Left colon (tissue), 2 donors: ENCODE results near the gene HECTD2. TPM values are rescaled to one million over a fixed set of nuclear protein-coding genes. Genes with fewer than 3 reads are reported as not detected.
"Not testable (repeated sequence)": the region's sequence is repeated elsewhere in the genome, so short reads cannot be mapped to it uniquely, and the experiment has no call there.

Source experiments
- ATAC-seq: fragments of 200-7000 bp; cut with Tn5 transposase; one replicate; pipeline ENCODE4 v1.9.1; 2020; ENCODE audit warnings: mild to moderate bottlenecking, moderate library complexity
- DNase-seq, 2 donors: peaks; one replicate each; pipeline ENCODE4 v3.0.0-alpha.2; 2020
- intact Hi-C, 2 donors: fragments of 100-400 bp; cut with DNase I in 1 of 2; cut with micrococcal nuclease in 1 of 2; formaldehyde crosslinking; loops; one replicate each; pipeline versions ENCODE4 v1.11.2 to v1.14.0; 2022; cut with DNase I, micrococcal nuclease
- long read RNA-seq: library from polyadenylated mRNA; unstranded; transcript quantifications from one replicate; pipeline ENCODE4 v2.0.0, GENCODE V29; 2021
- total RNA-seq, 2 donors: library from RNA; stranded (reverse); fragmentation: NEBNext Ultra II Directional; extraction: Animal tissue kit (Norgen Biotek cat#: 25700); gene quantifications; one replicate each; pipeline ENCODE4 v1.2.1, GENCODE V29; 2021
- donor health status: DM: no; HTN: no; CAD: no.
- donor health status: DM: yes; HTN: yes; CAD: no.

Gene HECTD2, protein sequence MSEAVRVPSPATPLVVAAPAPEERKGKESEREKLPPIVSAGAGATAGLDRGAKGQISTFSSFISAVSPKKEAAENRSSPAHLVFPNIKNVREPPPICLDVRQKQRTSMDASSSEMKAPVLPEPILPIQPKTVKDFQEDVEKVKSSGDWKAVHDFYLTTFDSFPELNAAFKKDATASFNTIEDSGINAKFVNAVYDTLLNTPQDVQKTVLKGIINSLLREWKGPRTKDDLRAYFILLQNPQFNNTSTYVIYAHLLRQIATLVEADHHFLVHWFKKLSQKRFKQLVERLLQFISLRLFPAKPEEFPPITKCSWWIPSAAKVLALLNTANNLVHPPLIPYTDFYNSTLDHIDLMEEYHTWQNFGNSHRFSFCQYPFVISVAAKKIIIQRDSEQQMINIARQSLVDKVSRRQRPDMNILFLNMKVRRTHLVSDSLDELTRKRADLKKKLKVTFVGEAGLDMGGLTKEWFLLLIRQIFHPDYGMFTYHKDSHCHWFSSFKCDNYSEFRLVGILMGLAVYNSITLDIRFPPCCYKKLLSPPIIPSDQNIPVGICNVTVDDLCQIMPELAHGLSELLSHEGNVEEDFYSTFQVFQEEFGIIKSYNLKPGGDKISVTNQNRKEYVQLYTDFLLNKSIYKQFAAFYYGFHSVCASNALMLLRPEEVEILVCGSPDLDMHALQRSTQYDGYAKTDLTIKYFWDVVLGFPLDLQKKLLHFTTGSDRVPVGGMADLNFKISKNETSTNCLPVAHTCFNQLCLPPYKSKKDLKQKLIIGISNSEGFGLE
- 1 to 10 TPM; 3.8 to 5.9 TPM for total RNA-seq
- long read RNA-seq, partial matches to known transcripts = 1 of 2 reads
- long read RNA-seq, other reads (novel, unspliced or antisense) = 1 of 2 reads

DNA sequence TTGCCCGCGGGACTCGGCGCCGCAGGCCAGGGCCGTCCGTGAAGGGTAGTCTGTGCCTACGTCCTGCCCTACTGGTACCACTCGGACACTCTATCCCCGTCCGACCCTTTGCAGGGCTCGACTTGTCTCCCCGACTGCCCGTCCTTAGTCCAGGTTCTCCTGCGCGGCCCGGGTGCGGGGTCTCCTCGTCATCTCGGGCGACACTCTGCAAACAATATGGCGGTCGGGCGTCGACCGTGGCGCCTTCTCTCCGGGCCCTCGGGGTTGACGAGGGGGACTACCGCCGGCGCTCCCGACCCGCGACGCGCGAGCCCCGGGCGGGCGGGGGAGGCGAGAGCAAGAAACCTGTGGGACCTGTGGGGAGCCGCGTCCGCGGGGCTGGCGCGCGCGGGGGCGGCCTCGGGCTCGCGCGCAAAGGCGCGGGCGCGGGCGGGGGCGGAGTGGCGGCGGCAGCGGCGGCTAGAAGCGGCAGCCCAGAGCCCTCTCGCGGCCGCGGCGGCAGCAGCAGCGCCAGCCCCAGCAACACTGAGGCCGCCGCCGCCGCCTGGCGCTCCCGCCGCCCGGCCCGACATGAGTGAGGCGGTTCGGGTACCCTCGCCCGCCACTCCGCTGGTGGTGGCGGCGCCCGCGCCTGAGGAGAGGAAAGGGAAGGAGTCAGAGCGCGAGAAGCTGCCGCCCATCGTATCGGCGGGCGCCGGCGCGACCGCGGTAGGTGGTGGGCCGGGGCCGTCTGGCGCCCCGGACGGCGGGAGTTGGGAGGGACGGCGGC, at the start of gene HECTD2:
HECTD2 (plus strand) TSS at position 476 of the 769 bp plus-strand sequence; CDS start at position 571, 95 bp downstream.
- DNase-seq = peak; percentile 58 to 87
- peak; percentile 84 for ATAC-seq
- intact Hi-C loops = no loop called here

DNA sequence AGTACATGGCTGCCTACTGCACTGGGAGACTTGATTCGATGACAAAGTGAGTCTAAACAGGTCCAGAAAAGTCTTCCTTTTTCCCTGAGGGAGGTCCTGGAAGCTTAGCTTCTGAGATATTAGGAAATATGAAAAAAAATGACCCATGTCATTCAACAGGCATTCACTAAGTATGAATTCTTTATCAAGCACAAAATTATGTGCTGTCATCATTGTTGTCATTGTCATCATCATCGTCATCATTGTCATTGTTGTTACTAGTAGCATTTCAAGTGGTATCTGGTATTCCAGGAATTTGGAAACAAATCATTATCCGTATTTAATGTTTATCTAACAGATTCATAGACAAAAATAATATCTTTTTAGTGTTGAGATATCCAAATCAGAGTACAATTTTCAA, 49.7 kb upstream of the HECTD2 start:
- no peak for ATAC-seq
- intact Hi-C loops = no loop called here
- no peak for DNase-seq

DNA sequence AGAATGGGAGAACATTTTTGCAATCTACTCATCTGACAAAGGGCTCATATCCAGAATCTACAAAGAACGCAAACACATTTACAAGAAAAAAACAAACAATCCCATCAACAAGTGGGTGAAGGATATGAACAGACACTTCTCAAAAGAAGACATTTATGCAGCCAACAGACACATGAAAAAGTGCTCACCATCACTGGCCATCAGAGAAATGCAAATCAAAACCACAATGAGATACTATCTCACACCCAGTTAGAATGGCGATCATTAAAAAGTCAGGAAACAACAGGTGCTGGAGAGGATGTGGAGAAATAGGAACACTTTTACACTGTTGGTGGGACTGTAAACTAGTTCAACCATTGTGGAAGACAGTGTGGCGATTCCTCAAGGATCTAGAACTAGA, 44.6 kb upstream of the HECTD2 start:
- DNase-seq, intact Hi-C loops: not testable (repeated sequence)

DNA sequence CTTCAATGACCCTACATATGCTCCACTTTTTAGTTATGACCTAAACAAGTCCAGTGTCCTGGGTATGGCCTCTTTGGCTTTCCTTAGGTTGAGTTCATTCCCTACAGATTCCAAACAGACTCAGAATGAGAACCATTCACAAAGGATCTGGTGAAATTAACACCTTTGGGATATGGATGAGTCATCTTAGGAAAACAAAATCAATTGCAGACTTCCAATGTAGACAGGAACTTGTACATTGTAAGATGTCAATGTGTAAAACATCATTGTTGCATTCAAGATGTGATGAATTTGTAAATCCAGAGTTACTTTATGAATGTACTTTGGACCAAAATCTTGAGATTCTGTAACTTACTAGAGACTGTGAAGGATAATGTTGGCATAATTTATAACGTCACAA, 43.4 kb upstream of the HECTD2 start:
- ATAC-seq (no peak), DNase-seq (no peak)
- intact Hi-C loops = no loop called here

More for the DNA sequence above, 44.6 kb upstream of the HECTD2 start:
- not testable (repeated sequence) for ATAC-seq

DNA sequence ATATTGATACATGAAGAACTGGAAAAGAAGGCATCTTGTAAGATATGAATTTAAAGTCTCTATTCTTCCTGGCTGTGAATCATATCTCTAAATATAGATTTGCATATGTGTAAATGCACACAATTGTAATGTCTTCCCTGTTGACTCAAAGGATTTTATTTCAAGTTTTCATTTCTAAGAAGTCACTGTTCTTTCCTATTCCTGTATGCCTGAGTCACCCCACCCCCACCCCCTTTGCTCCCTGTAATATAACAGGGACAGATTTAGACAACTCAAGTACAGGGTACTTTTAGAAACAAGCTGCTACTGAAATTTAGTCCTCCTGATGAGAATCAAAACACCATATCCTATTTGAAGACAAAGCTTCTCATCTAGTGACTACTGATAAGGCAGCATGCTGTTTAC, 43.0 kb upstream of the HECTD2 start:
- ATAC-seq = no peak
- DNase-seq = no peak

DNA sequence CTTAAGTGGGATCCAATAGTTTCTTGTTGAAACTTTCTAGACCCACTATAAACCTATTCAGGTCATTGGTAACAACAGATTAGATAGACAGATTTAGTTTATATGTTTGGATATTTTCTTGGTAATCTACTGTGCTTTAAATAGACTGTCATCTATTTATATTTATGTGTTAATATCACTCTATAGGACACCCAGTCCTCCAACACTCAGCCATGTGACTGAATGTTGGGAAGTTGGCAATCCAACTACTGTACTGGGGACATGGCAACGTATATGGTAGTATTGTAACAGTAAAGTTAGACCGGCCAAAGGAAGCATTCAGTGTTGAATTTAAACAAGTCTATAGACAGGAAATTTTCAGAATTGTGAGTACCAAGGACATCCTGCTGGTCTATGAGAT, 42.6 kb upstream of the HECTD2 start:
- intact Hi-C loops = no loop called here
- ATAC-seq = no peak
- DNase-seq = no peak

More for the DNA sequence above, 43.0 kb upstream of the HECTD2 start:
- intact Hi-C loops = no loop called here

DNA sequence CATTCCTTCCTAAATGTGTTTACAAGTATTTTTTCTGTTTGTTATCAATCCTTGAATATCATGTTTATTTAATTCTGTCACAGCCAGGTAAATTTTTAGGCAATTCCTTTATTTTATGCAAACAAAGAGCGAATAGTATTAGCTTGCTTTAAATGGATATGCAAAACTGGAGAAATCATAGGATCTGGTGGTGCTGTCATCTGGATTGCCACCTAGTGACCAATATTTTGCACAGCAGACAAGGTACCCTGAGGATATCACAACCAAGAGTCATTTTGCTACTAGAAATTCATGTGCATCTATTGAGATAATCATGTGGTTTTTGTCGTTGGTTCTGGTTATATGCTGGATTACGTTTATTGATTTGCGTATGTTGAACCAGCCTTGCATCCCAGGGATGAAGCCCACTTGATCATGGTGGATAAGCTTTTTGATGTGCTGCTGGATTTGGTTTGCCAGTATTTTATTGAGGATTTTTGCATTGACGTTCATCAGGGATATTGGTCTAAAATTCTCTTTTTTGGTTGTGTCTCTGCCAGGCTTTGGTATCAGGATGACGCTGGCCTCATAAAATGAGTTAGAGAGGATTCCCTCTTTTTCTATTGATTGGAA, 40.1 kb upstream of the HECTD2 start:
- intact Hi-C loops, DNase-seq, ATAC-seq: not testable (repeated sequence)

DNA sequence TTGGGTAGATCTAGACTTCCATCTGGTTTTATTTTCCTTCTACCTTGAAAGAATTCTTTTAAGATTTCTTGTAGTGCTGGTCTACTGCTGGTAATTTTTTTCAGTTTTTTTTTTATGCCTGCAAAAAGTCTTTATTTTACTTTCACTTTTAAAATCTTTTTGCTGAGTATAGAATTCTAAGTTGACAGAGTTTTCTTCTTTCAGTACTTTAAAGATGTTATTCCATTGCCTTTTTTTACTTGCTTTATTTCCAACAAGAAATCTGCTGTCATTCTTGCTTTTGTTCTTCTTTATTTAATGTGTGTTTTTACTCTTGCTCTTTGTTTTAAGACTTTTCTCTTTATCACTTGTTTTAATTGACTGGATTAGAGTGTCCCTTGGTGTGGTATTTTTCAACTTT, 36.1 kb upstream of the HECTD2 start:
- DNase-seq = no peak
- no peak for ATAC-seq
- intact Hi-C loops = no loop called here

DNA sequence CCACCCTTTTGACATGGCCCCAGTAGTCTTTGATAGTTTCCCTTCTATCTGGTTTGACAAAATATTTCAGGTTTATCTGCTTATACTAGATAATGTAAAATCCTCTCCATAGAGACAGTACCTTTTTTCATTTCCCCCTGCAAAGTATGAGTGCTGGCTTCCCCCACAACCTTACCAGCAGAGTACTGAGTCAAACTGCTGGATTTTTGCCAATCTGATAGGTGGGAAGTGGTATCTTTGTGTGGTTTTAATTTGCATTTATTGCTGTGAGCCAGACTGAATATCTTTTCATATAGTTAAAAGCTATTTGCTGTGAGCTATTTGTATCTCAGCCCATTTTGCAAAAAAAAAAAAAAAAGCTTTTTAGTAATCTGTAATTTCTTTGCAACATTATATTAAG, 32.1 kb upstream of the HECTD2 start:
- DNase-seq (no peak), ATAC-seq (no peak)
- intact Hi-C loops = no loop called here

DNA sequence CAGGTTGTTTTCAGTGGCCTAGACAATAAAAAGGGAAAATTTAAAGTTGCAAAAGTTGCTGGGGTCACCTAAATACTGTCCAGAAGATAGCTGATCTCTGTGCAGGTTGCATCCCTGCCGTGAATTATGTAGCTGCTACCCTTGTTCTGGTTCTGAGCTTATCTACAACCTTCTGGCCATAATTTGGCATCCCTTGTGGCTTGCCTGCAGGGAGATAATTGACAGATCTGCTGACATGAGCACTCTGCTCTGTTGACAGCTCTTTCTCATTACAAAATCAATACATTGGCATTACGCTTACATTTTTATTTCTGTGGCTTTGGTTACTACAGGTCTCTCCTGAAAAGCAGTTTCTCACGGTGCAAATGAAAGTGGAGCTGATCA, 29.3 kb upstream of the HECTD2 start:
- intact Hi-C loops = no loop called here
- no peak for DNase-seq
- ATAC-seq = no peak

DNA sequence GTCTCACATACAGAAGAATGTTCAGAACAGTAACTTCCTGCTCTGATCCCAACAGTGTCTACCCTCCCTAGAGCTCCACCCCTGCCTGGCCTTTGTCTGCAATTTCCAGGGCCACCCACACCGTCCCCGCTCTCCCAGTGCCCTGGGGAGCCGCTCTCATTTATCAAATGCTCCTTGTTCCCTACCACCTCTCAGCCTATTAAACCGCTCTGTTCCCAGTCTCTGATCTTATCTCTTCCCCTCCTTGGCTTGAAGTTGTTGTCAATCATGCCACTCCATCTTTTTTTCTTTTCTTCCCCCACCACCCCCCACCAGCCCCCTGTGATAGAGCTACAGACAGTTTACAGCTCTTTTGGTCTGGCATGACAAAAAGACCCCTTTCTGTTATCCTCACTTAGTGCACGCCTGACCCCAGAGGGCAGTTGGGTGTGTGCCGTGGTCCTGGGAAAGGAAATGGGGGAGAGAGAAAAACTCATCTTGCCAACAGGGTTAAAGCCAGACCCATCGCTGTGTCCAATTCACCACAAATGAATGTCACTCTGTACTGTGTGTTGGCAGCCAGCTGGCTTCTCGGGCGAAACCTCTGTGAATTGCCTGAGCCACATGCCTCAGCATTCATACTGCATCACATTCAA, 28.8 kb upstream of the HECTD2 start:
- no peak for ATAC-seq
- DNase-seq = no peak
- intact Hi-C loops = no loop called here

DNA sequence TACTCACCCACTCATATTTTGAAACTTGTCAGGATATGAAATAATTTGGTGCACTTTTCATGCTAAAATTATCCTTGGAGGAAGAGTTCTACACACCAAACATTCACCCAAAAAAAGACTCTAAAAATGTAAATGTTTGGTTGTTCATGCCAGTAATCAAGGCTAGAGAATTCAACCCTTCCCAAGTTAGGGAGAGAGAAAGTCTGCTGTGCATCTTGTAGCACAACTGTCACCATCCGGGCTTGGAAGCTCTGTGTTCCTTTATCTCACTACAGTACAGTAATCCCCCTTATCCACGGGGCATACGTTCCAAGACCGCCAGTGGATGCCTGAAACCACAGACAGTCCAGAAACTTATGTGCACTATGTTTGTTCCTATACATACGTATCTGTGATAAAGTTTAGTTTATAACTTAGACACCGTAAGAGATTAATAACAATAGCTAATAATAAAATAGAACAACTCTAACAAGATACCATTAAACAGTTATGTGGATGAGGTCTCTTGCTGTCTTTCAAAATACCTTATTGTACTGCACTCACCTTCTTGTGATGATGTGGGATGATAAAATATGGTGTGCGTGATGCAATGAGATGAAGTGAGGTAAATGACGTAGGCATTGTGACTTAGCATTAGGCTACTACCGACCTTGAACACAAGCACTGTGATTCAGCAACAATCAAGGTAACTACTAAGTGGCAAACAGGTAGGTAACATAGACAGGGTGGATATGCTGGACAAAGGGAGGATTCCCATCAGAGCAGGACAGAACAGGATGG, 24.6 kb upstream of the HECTD2 start:
- no peak for DNase-seq
- intact Hi-C loops = loop anchor here in 1 of 2 donors (5.0 kb wide), 1 partner anchor 257 kb away; no protein-coding TSS in a partner anchor
- ATAC-seq = no peak

DNA sequence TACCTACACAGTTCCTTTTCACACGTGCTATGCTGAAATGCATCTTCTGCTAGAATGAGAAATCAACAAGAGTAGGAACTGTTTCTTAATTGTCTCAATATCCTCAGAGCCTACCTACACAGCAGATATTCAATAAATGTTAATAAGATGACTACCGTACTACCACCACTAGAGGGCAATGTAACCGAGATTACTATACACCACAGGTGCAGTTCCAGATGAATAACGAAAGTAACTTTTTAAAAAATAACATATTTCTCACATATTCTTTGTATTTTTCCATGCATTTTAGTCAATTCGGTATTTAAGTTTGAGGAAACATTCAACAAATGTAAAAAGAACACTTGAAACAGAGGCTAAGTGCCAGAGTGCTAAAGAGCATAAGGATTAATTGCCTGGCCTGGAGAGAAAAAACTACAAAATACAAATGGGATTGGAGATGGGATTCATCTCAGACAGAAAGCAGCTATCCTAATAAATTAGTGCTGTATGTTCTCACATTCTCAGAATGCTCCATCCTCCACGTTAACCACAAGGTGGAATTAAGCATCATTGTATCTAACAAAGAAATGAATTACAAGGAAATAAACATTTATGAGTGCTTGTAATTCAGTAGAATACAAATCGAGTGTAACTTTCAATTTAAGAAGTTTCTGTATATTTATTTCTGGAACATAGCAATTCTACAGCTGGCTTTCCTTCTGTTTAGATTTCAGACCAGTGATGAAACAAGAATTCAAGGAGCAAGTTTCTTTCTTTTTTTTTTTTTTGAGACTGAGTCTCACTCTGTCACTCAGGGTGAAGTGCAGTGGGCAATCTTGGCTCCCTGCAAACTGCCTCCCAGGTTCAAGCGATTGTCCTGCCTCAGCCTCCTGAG, 20.3 kb upstream of the HECTD2 start:
- ATAC-seq = peak; percentile 83
- intact Hi-C loops = loop anchor here in 1 of 2 donors (5.0 kb wide), 1 partner anchor 252 kb away; no protein-coding TSS in a partner anchor
- no peak for DNase-seq

DNA sequence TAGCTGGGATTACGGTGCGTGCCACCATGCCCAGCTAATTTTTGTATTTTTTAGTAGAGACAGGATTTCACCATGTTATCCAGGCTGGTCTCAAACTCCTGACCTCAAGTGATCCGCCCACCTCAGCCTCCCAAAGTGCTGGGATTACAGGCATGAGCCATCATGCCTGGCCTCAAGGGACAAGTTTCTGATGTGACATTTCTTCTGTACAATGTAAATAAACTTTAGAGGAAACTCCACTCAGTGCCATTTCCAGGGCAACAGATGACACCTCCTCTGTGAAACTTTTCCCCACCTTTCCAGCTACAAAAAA, 19.7 kb upstream of the HECTD2 start:
- ATAC-seq, intact Hi-C loops, DNase-seq: not testable (repeated sequence)

DNA sequence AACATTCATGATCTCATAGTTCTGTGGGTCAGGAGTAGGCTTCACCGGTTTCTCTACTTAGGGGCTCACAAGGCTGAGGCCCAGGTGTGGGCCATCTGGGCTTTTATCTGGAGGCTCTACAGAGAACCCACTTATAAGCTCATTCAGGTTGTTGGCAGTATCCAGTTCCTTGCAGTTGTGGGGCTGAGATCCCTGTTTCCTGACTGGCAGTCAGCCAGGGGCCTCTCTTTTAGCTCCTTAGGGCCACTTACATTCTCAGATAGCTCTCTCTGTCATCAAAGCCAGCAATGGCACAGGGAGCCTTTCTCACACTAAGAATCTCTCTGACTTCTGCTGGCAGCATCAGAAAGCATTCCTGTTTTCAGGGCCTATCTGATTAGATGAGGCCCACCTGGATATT, 18.2 kb upstream of the HECTD2 start:
- ATAC-seq = no peak
- no peak for DNase-seq
- intact Hi-C loops = no loop called here

DNA sequence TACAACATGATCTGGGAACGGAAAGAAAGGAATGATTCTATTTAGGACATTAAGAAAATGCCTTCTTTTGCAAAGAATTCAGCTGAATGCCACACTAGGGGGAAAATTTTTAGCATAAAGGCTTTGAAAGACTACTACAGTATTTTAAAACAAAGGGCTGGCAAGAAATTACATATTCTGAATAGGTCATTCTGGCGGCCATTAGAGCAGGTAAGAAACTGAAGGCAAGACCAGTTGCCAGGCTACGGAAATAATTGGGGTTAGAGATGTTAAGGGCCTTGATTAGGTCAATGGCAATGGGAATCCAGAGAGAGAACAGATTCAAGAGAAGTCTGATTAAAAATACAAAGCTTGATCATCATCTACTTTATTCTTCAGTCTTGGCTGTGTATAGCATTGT, 3.8 kb upstream of the HECTD2 start:
- intact Hi-C loops = no loop called here
- ATAC-seq = no peak
- DNase-seq = no peak
